Adrenal gland (tissue), 12 donors: ENCODE measurements around the gene AKIP1. TPM values are rescaled to one million over a fixed set of nuclear protein-coding genes. Genes with fewer than 3 reads are reported as not detected.
A peak's percentile ranks its signal among the peaks of the same experiment; 100 is the strongest.
"Not testable (repeated sequence)": the region's sequence is repeated elsewhere in the genome, so short reads cannot be mapped to it uniquely, and the experiment has no call there.

Experiments used
- DNase-seq, 7 donors: peaks; one replicate each; pipeline ENCODE4 v3.0.0-alpha.2; 2019 to 2020
- H3K27ac ChIP-seq, 5 donors: fragments of 200-600 bp; sonication (generic) in 4 of 5; 1 replicate in 3 of 5; 2 replicates in 2 of 5; pipeline versions ENCODE4 v1.5.1 to v1.8.0; 2016 to 2020; ENCODE audit warnings: mild to moderate bottlenecking in 1 of 5
- H3K27me3 ChIP-seq: fragments of 200-600 bp; 2 replicates; pipeline ENCODE4 v1.8.0; 2021
- H3K36me3 ChIP-seq, 2 donors: fragments of 200-600 bp; replicated peaks in 1 of 2; 1 replicate in 1 of 2; 2 replicates in 1 of 2; pipeline versions ENCODE4 v1.5.1 to v1.8.0; 2018 to 2022
- H3K4me1 ChIP-seq, 2 donors: fragments of 200-600 bp; replicated peaks in 1 of 2; 1 replicate in 1 of 2; 2 replicates in 1 of 2; pipeline versions ENCODE4 v1.5.1 to v1.8.0; 2018 to 2021
- H3K4me3 ChIP-seq, 4 donors: fragments of 200-600 bp; sonication (generic) in 3 of 4; one replicate each; pipeline ENCODE4 v1.5.1; 2016 to 2018
- H3K9me3 ChIP-seq, 3 donors: fragments of 200-600 bp; sonication (generic) in 1 of 3; replicated peaks in 1 of 3; 1 replicate in 2 of 3; 2 replicates in 1 of 3; pipeline versions ENCODE4 v1.5.1 to v1.8.0; 2016 to 2021
- CTCF ChIP-seq, 6 experiments: fragments of 450-650 bp in 4 of 6; fragments of 200-600 bp in 2 of 6; sonication (generic) in 1 of 6; IDR thresholded peaks; 1 replicate in 5 of 6; 2 replicates in 1 of 6; pipeline versions ENCODE4 v1.5.1 to v1.8.0; 2016 to 2021; ENCODE audit warnings: antibody characterized with exemption in 6 of 6, mild to moderate bottlenecking in 2 of 6, moderate library complexity in 1 of 6
- POLR2A ChIP-seq, 2 donors: fragments of 450-650 bp; IDR thresholded peaks; one replicate each; pipeline ENCODE4 v1.6.1; 2017; ENCODE audit warnings: antibody characterized with exemption in 2 of 2, mild to moderate bottlenecking in 2 of 2, moderate library complexity in 1 of 2
- WGBS, 4 donors: extraction: QIAGEN DNeasy Blood & Tissue Kit in 2 of 4; methylation state at CpG; one replicate each; pipeline versions ENCODE4 v1.1.5 to v1.1.7; 2013 to 2017; 5-methylcytosine and 5-hydroxymethylcytosine counted together
- intact Hi-C, 2 donors: fragments of 100-400 bp; cut with DNase I; formaldehyde crosslinking; loops; one replicate each; pipeline versions ENCODE4 v1.14.1 to v1.15.0; 2022 to 2023
- polyA plus RNA-seq, 3 donors: library from polyadenylated mRNA; stranded (reverse); fragments of 200-250 nt in 2 of 3; fragments of 350-450 nt in 1 of 3; fragmentation: Illumina TruSeq in 1 of 3; extraction: RNeasy Lipid Tissue Mini Kit (QIAGEN cat#74804) in 1 of 3; gene quantifications; one replicate each; pipeline ENCODE4 v1.2.3, GENCODE V29; 2013 to 2014
- total RNA-seq, 9 donors: library from RNA; depleted of rRNA in 4 of 9; stranded (reverse); fragments of >200 nt in 4 of 9; fragments of 120-200 nt in 1 of 9; fragmentation: NEBNext Ultra II Directional in 1 of 9; extraction: Animal tissue kit (Norgen Biotek cat#: 25700) in 1 of 9; gene quantifications; one replicate each; pipeline versions ENCODE4 v1.1.0 to v1.2.4, GENCODE V29; 2013 to 2023
- donor health status: healthy with polysubstance abuse.
- donor health status: Bipolar disorder and iron deficiency.
- donor health status: DM: yes; HTN: yes; CAD: no.
- donor health status: DM: no; HTN: no; CAD: no.
- donor health status: DM: no; HTN: no; CAD: no.
- donor health status: DM: yes; HTN: yes; CAD: no.

Gene AKIP1
- total and polyA plus RNA-seq, 12 donors, result 18.1 to 52.9 (median 37.3) TPM

GRCh38 chr11:8933931-8934330 lies 22.9 kb downstream of the AKIP1 start:
- intact Hi-C loops, result no loop called here
- H3K9me3 ChIP-seq, result no peaks in the 10 kb centered on the region
- no peak overlapping the region for H3K27ac ChIP-seq
- H3K27me3 ChIP-seq, result no peaks in the 10 kb centered on the region
- no peaks in the 10 kb centered on the region for H3K36me3 ChIP-seq
- no peaks in the 10 kb centered on the region for H3K4me1 ChIP-seq
- no peak for DNase-seq
- no peak overlapping the region for H3K4me3 ChIP-seq
- 94 to 97% (median 95%) methylated on average over 5 to 6 of the region's 6 CpGs for WGBS, 4 donors
- TF ChIP-seq CTCF (IDR thresholded peaks at IDR 0.05) (no peak), POLR2A (IDR thresholded peaks at IDR 0.05) (no peak)

GRCh38 chr11:8934742-8935488 lies 23.9 kb downstream of the AKIP1 start:
- intact Hi-C loops, result no loop called here
- TF ChIP-seq POLR2A (IDR thresholded peaks at IDR 0.05) (no peak), CTCF (IDR thresholded peaks at IDR 0.05) (no peak)
- 42 to 58% (median 50%) methylated on average over 14 of the region's 14 CpGs for WGBS, 4 donors

DNA sequence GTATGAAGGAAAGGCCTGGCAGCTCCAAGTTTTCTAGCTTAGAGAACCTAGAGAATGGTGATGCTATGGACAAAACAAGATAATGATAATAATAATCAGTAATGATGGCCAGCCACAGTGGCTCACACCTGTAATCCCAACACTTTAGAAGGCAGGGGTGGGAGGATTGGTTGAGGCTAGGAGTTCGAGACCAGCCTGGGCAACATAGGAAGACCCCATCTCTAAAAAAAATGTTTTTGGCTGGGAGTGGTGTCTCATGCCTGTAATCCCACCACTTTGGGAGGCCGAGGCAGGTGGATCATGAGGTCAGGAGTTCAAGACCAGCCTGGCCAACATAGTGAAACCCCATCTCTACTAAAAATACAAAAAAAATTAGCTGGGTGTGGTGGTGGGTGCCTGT lies 24.8 kb downstream of the AKIP1 start:
- H3K36me3 ChIP-seq, intact Hi-C loops, DNase-seq, H3K27ac ChIP-seq, H3K4me1 ChIP-seq, H3K4me3 ChIP-seq, H3K27me3 ChIP-seq, H3K9me3 ChIP-seq: not testable (repeated sequence)
- WGBS, 4 donors, result 75 to 90% (median 89%) methylated on average over 2 of the region's 2 CpGs

More at GRCh38 chr11:8934742-8935488, 23.9 kb downstream of the AKIP1 start:
- Histone ChIP-seq H3K9me3 (no peaks in the 10 kb centered on the region), H3K27me3 (no peaks in the 10 kb centered on the region), H3K4me3 (no peak overlapping the region), H3K27ac (no peak overlapping the region), H3K4me1 (no peaks in the 10 kb centered on the region), H3K36me3 (no peaks in the 10 kb centered on the region)
- DNase-seq, result peak in 4 of 7 donors; percentile 29 to 71 (median 53)

GRCh38 chr11:8937159-8937558 lies 26.2 kb downstream of the AKIP1 start:
- TF ChIP-seq POLR2A (IDR thresholded peaks at IDR 0.05), result no peak
- no peak for TF ChIP-seq CTCF (IDR thresholded peaks at IDR 0.05)
- H3K36me3 ChIP-seq, result no peaks in the 10 kb centered on the region
- 90 to 94% (median 92%) methylated on average over 9 to 10 of the region's 10 CpGs for WGBS, 4 donors
- H3K4me1 ChIP-seq, result no peaks in the 10 kb centered on the region
- H3K27ac ChIP-seq, result no peak overlapping the region
- no peak overlapping the region for H3K4me3 ChIP-seq
- DNase-seq, result no peak
- intact Hi-C loops, result no loop called here
- H3K9me3 ChIP-seq, result no peaks in the 10 kb centered on the region
- H3K27me3 ChIP-seq, result no peaks in the 10 kb centered on the region

GRCh38 chr11:8937659-8938058 lies 26.7 kb downstream of the AKIP1 start:
- no peak for DNase-seq
- H3K4me3 ChIP-seq, result no peak overlapping the region
- H3K27me3 ChIP-seq, result no peaks in the 10 kb centered on the region
- TF ChIP-seq CTCF (IDR thresholded peaks at IDR 0.05), result no peak
- TF ChIP-seq POLR2A (IDR thresholded peaks at IDR 0.05), result no peak
- H3K27ac ChIP-seq, result no peak overlapping the region
- H3K36me3 ChIP-seq, result no peaks in the 10 kb centered on the region
- no peaks in the 10 kb centered on the region for H3K4me1 ChIP-seq
- WGBS, 4 donors, result 85 to 93% (median 86%) methylated on average over 13 to 14 of the region's 14 CpGs
- intact Hi-C loops, result no loop called here
- H3K9me3 ChIP-seq, result no peaks in the 10 kb centered on the region
